Keratinocyte (primary cell): ENCODE data around the gene AGO3. TPM values are rescaled to one million over a fixed set of nuclear protein-coding genes. Genes with fewer than 3 reads are reported as not detected.

Experiments used
- DNase-seq: peaks from one replicate; pipeline ENCODE4 v3.0.0-alpha.2; 2011; ENCODE audit warnings: low read depth, missing footprints, low spot score
- FAIRE-seq: peaks from 2 replicates; lab custom pipeline; 2011; peaks lifted over from hg19 to GRCh38; lab: Jason Lieb, UNC
- H2AFZ ChIP-seq: 2 replicates; pipeline ENCODE4 v1.6.0; 2012; ENCODE audit warnings: low read length, control low read depth, inconsistent platforms; ENCODE audit not compliant: control insufficient read depth
- H3K27ac ChIP-seq: 2 replicates; pipeline ENCODE4 v1.5.1; 2011; ENCODE audit warnings: low read length; ENCODE audit not compliant: control insufficient read depth, insufficient read depth
- H3K27me3 ChIP-seq: 3 replicates; pipeline ENCODE4 v1.6.0; 2011; ENCODE audit warnings: low read length; ENCODE audit not compliant: control insufficient read depth, insufficient read depth; ENCODE audit errors: extremely low read depth
- H3K36me3 ChIP-seq, 2 experiments: 2 replicates in 1 of 2; 3 replicates in 1 of 2; pipeline ENCODE4 v1.5.1; 2011; ENCODE audit warnings: low read length in 2 of 2, mild to moderate bottlenecking in 1 of 2; ENCODE audit not compliant: control insufficient read depth in 2 of 2, insufficient read depth in 2 of 2; ENCODE audit errors: extremely low read depth in 1 of 2
- H3K4me1 ChIP-seq: 3 replicates; pipeline ENCODE4 v1.5.1; 2011; ENCODE audit warnings: low read length; ENCODE audit not compliant: control insufficient read depth, insufficient read depth; ENCODE audit errors: extremely low read depth
- H3K4me2 ChIP-seq: 3 replicates; pipeline ENCODE4 v1.6.0; 2011; ENCODE audit warnings: low read depth, low read length; ENCODE audit not compliant: control insufficient read depth, insufficient read depth; ENCODE audit errors: extremely low read depth
- H3K4me3 ChIP-seq, 3 experiments: fragments of 200-600 bp in 1 of 3; sonication (generic) in 1 of 3; 2 replicates in 2 of 3; 3 replicates in 1 of 3; pipeline ENCODE4 v1.5.1; 2011 to 2016; ENCODE audit warnings: low read length in 3 of 3, mild to moderate bottlenecking in 3 of 3, control low read depth in 2 of 3, inconsistent platforms in 1 of 3, low read depth in 1 of 3, mixed read lengths in 1 of 3, mixed run types in 1 of 3, moderate library complexity in 1 of 3; ENCODE audit not compliant: control insufficient read depth in 2 of 3, insufficient read depth in 2 of 3; ENCODE audit errors: extremely low read depth in 1 of 3
- H3K79me2 ChIP-seq: 2 replicates; pipeline ENCODE4 v1.6.0; 2012; ENCODE audit warnings: low read length; ENCODE audit not compliant: control insufficient read depth, insufficient read depth
- H3K9ac ChIP-seq: 3 replicates; pipeline ENCODE4 v1.6.0; 2011; ENCODE audit warnings: low read length; ENCODE audit not compliant: control insufficient read depth, insufficient read depth; ENCODE audit errors: extremely low read depth
- H3K9me1 ChIP-seq: 3 replicates; pipeline ENCODE4 v1.6.0; 2011; ENCODE audit warnings: low read length; ENCODE audit not compliant: control insufficient read depth, insufficient read depth; ENCODE audit errors: extremely low read depth
- H3K9me3 ChIP-seq: 2 replicates; pipeline ENCODE4 v1.5.1; 2012; ENCODE audit warnings: low read depth, low read length; ENCODE audit not compliant: control insufficient read depth
- H4K20me1 ChIP-seq: 3 replicates; pipeline ENCODE4 v1.6.0; 2011; ENCODE audit warnings: low read length; ENCODE audit not compliant: control insufficient read depth, insufficient read depth; ENCODE audit errors: extremely low read depth
- EZH2 ChIP-seq: IDR thresholded peaks from one replicate; pipeline ENCODE4 v1.6.1; 2012; ENCODE audit warnings: inconsistent platforms, mild to moderate bottlenecking, low read length, moderate library complexity
- dilution Hi-C: fragments of 300-500 bp; cut with MboI; formaldehyde crosslinking; loops from one replicate; pipeline ENCODE4 v1.7.0; 2020; ENCODE audit warnings: low sequenced_read_pairs; ENCODE audit not compliant: extremely low pct_ligation_motif_present
- polyA plus RNA-seq, 5 experiments: library from polyadenylated mRNA; depleted of rRNA in 3 of 5; stranded (reverse) in 3 of 5; stranded (forward) in 1 of 5; unstranded in 1 of 5; fragments of >200 nt; gene quantifications; 1 replicate in 1 of 5; 2 replicates in 3 of 5; 3 replicates in 1 of 5; pipeline versions ENCODE4 v1.2.1 to v1.2.3, GENCODE V29; 2011 to 2012; ENCODE audit warnings: missing spikeins in 2 of 5, low read depth in 1 of 5, low replicate concordance in 1 of 5
- TF ChIP-seq, protein P1 (sequence below), 3 experiments: IDR thresholded peaks in 1 of 3; conservative IDR thresholded peaks in 1 of 3; optimal IDR thresholded peaks in 1 of 3; 2 replicates in 2 of 3; 3 replicates in 1 of 3; pipeline versions ENCODE3 to v1.5.1; 2011; ENCODE audit warnings: low read length in 3 of 3, mild to moderate bottlenecking in 3 of 3, moderate library complexity in 2 of 3, control low read depth in 1 of 3, inconsistent platforms in 1 of 3; ENCODE audit not compliant: insufficient read depth in 2 of 3; ENCODE audit errors: extremely low read depth in 1 of 3

AGO3 gene
- polyA plus RNA-seq, 1 donor (not counting 4 experiments of a cell fraction or from before 2014, with no cell fraction given): 14.0 TPM

DNA sequence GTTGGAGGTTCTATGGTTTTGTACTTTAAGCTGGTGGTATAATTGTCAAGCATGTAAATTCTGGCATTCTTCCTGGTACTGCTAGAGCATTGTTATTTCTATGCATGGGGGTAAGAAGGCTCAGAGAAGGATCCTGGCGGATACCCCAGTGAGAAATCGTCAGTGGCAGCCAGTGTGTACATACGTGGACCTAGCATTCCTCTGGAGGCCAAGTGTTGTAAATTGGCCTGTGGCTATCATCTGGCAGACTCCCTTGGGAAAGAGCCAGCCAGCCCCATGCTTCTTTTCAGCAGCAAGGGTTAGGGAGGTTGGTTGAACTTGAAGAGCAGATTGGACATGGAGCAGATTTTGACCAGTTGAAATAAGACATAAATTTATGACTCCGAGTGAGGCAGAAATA lies 5.2 kb upstream of the AGO3 start:
- Histone ChIP-seq H3K4me2 (no peak overlapping the region), H4K20me1 (no peaks in the 10 kb centered on the region), H3K4me1 (no peaks in the 10 kb centered on the region), H3K9me1 (no peaks in the 10 kb centered on the region), H3K4me3 (no peak overlapping the region), H3K27ac (no peak overlapping the region), H3K36me3 (no peaks in the 10 kb centered on the region), H3K9me3 (no peaks in the 10 kb centered on the region), H2AFZ (no peak overlapping the region), H3K79me2 (no peaks in the 10 kb centered on the region), H3K27me3 (no peaks in the 10 kb centered on the region), H3K9ac (no peak overlapping the region)
- FAIRE-seq: no peak
- TF ChIP-seq EZH2: no peak
- TF ChIP-seq, protein P1, sequence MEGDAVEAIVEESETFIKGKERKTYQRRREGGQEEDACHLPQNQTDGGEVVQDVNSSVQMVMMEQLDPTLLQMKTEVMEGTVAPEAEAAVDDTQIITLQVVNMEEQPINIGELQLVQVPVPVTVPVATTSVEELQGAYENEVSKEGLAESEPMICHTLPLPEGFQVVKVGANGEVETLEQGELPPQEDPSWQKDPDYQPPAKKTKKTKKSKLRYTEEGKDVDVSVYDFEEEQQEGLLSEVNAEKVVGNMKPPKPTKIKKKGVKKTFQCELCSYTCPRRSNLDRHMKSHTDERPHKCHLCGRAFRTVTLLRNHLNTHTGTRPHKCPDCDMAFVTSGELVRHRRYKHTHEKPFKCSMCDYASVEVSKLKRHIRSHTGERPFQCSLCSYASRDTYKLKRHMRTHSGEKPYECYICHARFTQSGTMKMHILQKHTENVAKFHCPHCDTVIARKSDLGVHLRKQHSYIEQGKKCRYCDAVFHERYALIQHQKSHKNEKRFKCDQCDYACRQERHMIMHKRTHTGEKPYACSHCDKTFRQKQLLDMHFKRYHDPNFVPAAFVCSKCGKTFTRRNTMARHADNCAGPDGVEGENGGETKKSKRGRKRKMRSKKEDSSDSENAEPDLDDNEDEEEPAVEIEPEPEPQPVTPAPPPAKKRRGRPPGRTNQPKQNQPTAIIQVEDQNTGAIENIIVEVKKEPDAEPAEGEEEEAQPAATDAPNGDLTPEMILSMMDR (optimal IDR thresholded peaks at IDR 0.05 in 1 of 3, IDR thresholded peaks at IDR 0.05 in 1 of 3, conservative IDR thresholded peaks at IDR 0.05 in 1 of 3; ENCODE audit: extremely low read depth in 1 of 3, insufficient read depth in 2 of 3, low read length in 3 of 3): no peak
- dilution Hi-C loops: no loop called here
- DNase-seq: no peak

- Histone ChIP-seq H3K4me1 (peaks cover 3% of the 10 kb centered on the region), H3K9ac (no peak overlapping the region), H3K9me3 (no peaks in the 10 kb centered on the region), H3K9me1 (no peaks in the 10 kb centered on the region), H4K20me1 (no peaks in the 10 kb centered on the region), H3K4me2 (no peak overlapping the region), H3K4me3 (no peak overlapping the region), H3K36me3 (no peaks in the 10 kb centered on the region), H3K79me2 (peaks cover 10% of the 10 kb centered on the region), H3K27ac (no peak overlapping the region), H2AFZ (no peak overlapping the region), H3K27me3 (no peaks in the 10 kb centered on the region)
- FAIRE-seq (no peak), DNase-seq (no peak)
- dilution Hi-C loops: no loop called here
- TF ChIP-seq EZH2: no peak
- TF ChIP-seq, protein P1 (optimal IDR thresholded peaks at IDR 0.05 in 1 of 3, IDR thresholded peaks at IDR 0.05 in 1 of 3, conservative IDR thresholded peaks at IDR 0.05 in 1 of 3; ENCODE audit: extremely low read depth in 1 of 3, insufficient read depth in 2 of 3, low read length in 3 of 3): no peak
Measured at GRCh38 chr1:35927472-35927871, 3.4 kb upstream of the AGO3 start.
